HG03095 (cell line): ENCODE measurements around the gene KCNJ18.
"Not testable (repeated sequence)": the region's sequence is repeated elsewhere in the genome, so short reads cannot be mapped to it uniquely, and the experiment has no call there.

Experiments
- ATAC-seq: cut with Tn5 transposase; IDR thresholded peaks from one replicate; pipeline ENCODE4 v1.9.1; 2021; ENCODE audit warnings: moderate library complexity; ENCODE audit not compliant: unreplicated experiment

KCNJ18 gene

GRCh38 chr17:21719511-21720226, 27.3 kb downstream of the KCNJ18 start:
- ATAC-seq: not testable (repeated sequence)

GRCh38 chr17:21720566-21720965, 28.2 kb downstream of the KCNJ18 start:
- not testable (repeated sequence) for ATAC-seq

GRCh38 chr17:21722268-21722667, 29.9 kb downstream of the KCNJ18 start:
- not testable (repeated sequence) for ATAC-seq

GRCh38 chr17:21724216-21725006, 32.1 kb downstream of the KCNJ18 start:
- ATAC-seq: not testable (repeated sequence)

- not testable (repeated sequence) for ATAC-seq
These were observed 38.8 kb downstream of the KCNJ18 start for GRCh38 chr17:21731076-21731475.

GRCh38 chr17:21733931-21734330, 41.6 kb downstream of the KCNJ18 start:
- not testable (repeated sequence) for ATAC-seq

- not testable (repeated sequence) for ATAC-seq
These were observed 43.5 kb downstream of the KCNJ18 start for GRCh38 chr17:21735814-21736213.

- ATAC-seq: not testable (repeated sequence)
These were observed 44.8 kb downstream of the KCNJ18 start for GRCh38 chr17:21737015-21737580.

- ATAC-seq: not testable (repeated sequence)
These were observed 45.9 kb downstream of the KCNJ18 start for GRCh38 chr17:21738241-21738640.

GRCh38 chr17:21738877-21739474, 46.7 kb downstream of the KCNJ18 start:
- not testable (repeated sequence) for ATAC-seq

GRCh38 chr17:21739485-21739884, 47.2 kb downstream of the KCNJ18 start:
- not testable (repeated sequence) for ATAC-seq

GRCh38 chr17:21740836-21741235, 48.5 kb downstream of the KCNJ18 start:
- not testable (repeated sequence) for ATAC-seq

- not testable (repeated sequence) for ATAC-seq
These were observed 49.2 kb downstream of the KCNJ18 start for GRCh38 chr17:21741520-21741919.

GRCh38 chr17:21742326-21742725, 50.0 kb downstream of the KCNJ18 start:
- no peak for ATAC-seq

GRCh38 chr17:21744151-21744550, 51.8 kb downstream of the KCNJ18 start:
- ATAC-seq: not testable (repeated sequence)

- not testable (repeated sequence) for ATAC-seq
These were observed 52.3 kb downstream of the KCNJ18 start for GRCh38 chr17:21744621-21745020.

GRCh38 chr17:21745385-21746054, 53.2 kb downstream of the KCNJ18 start:
- ATAC-seq: not testable (repeated sequence)

- not testable (repeated sequence) for ATAC-seq
These were observed 54.1 kb downstream of the KCNJ18 start for GRCh38 chr17:21746415-21746814.

- not testable (repeated sequence) for ATAC-seq
These were observed 55.0 kb downstream of the KCNJ18 start for GRCh38 chr17:21747195-21747915.

GRCh38 chr17:21748686-21749085, 56.4 kb downstream of the KCNJ18 start:
- ATAC-seq: not testable (repeated sequence)
